Keratinocyte (primary cell): Measurements from ENCODE around the gene SKOR2. TPM values are rescaled to one million over a fixed set of nuclear protein-coding genes. Genes with fewer than 3 reads are reported as not detected.
A peak's percentile ranks its signal among the peaks of the same experiment; 100 is the strongest.

ENCODE experiments used
- DNase-seq: peaks from one replicate; pipeline ENCODE4 v3.0.0-alpha.2; 2011; ENCODE audit warnings: low read depth, missing footprints, low spot score
- FAIRE-seq: peaks from 2 replicates; lab custom pipeline; 2011; peaks lifted over from hg19 to GRCh38; lab: Jason Lieb, UNC
- H2AFZ ChIP-seq: 2 replicates; pipeline ENCODE4 v1.6.0; 2012; ENCODE audit warnings: low read length, control low read depth, inconsistent platforms; ENCODE audit not compliant: control insufficient read depth
- H3K27ac ChIP-seq: 2 replicates; pipeline ENCODE4 v1.5.1; 2011; ENCODE audit warnings: low read length; ENCODE audit not compliant: control insufficient read depth, insufficient read depth
- H3K27me3 ChIP-seq: 3 replicates; pipeline ENCODE4 v1.6.0; 2011; ENCODE audit warnings: low read length; ENCODE audit not compliant: control insufficient read depth, insufficient read depth; ENCODE audit errors: extremely low read depth
- H3K36me3 ChIP-seq, 2 experiments: 2 replicates in 1 of 2; 3 replicates in 1 of 2; pipeline ENCODE4 v1.5.1; 2011; ENCODE audit warnings: low read length in 2 of 2, mild to moderate bottlenecking in 1 of 2; ENCODE audit not compliant: control insufficient read depth in 2 of 2, insufficient read depth in 2 of 2; ENCODE audit errors: extremely low read depth in 1 of 2
- H3K4me1 ChIP-seq: 3 replicates; pipeline ENCODE4 v1.5.1; 2011; ENCODE audit warnings: low read length; ENCODE audit not compliant: control insufficient read depth, insufficient read depth; ENCODE audit errors: extremely low read depth
- H3K4me2 ChIP-seq: 3 replicates; pipeline ENCODE4 v1.6.0; 2011; ENCODE audit warnings: low read depth, low read length; ENCODE audit not compliant: control insufficient read depth, insufficient read depth; ENCODE audit errors: extremely low read depth
- H3K4me3 ChIP-seq, 3 experiments: fragments of 200-600 bp in 1 of 3; sonication (generic) in 1 of 3; 2 replicates in 2 of 3; 3 replicates in 1 of 3; pipeline ENCODE4 v1.5.1; 2011 to 2016; ENCODE audit warnings: low read length in 3 of 3, mild to moderate bottlenecking in 3 of 3, control low read depth in 2 of 3, inconsistent platforms in 1 of 3, low read depth in 1 of 3, mixed read lengths in 1 of 3, mixed run types in 1 of 3, moderate library complexity in 1 of 3; ENCODE audit not compliant: control insufficient read depth in 2 of 3, insufficient read depth in 2 of 3; ENCODE audit errors: extremely low read depth in 1 of 3
- H3K79me2 ChIP-seq: 2 replicates; pipeline ENCODE4 v1.6.0; 2012; ENCODE audit warnings: low read length; ENCODE audit not compliant: control insufficient read depth, insufficient read depth
- H3K9ac ChIP-seq: 3 replicates; pipeline ENCODE4 v1.6.0; 2011; ENCODE audit warnings: low read length; ENCODE audit not compliant: control insufficient read depth, insufficient read depth; ENCODE audit errors: extremely low read depth
- H3K9me1 ChIP-seq: 3 replicates; pipeline ENCODE4 v1.6.0; 2011; ENCODE audit warnings: low read length; ENCODE audit not compliant: control insufficient read depth, insufficient read depth; ENCODE audit errors: extremely low read depth
- H3K9me3 ChIP-seq: 2 replicates; pipeline ENCODE4 v1.5.1; 2012; ENCODE audit warnings: low read depth, low read length; ENCODE audit not compliant: control insufficient read depth
- H4K20me1 ChIP-seq: 3 replicates; pipeline ENCODE4 v1.6.0; 2011; ENCODE audit warnings: low read length; ENCODE audit not compliant: control insufficient read depth, insufficient read depth; ENCODE audit errors: extremely low read depth
- EZH2 ChIP-seq: IDR thresholded peaks from one replicate; pipeline ENCODE4 v1.6.1; 2012; ENCODE audit warnings: inconsistent platforms, mild to moderate bottlenecking, low read length, moderate library complexity
- dilution Hi-C: fragments of 300-500 bp; cut with MboI; formaldehyde crosslinking; loops from one replicate; pipeline ENCODE4 v1.7.0; 2020; ENCODE audit warnings: low sequenced_read_pairs; ENCODE audit not compliant: extremely low pct_ligation_motif_present
- polyA minus RNA-seq, 3 experiments: library from RNA; depleted of rRNA, polyadenylated mRNA; stranded (reverse); fragments of >200 nt; gene quantifications; 1 replicate in 1 of 3; 2 replicates in 1 of 3; 3 replicates in 1 of 3; pipeline ENCODE4 v1.2.3, GENCODE V29; 2011
- polyA plus RNA-seq, 5 experiments: library from polyadenylated mRNA; depleted of rRNA in 3 of 5; stranded (reverse) in 3 of 5; stranded (forward) in 1 of 5; unstranded in 1 of 5; fragments of >200 nt; gene quantifications; 1 replicate in 1 of 5; 2 replicates in 3 of 5; 3 replicates in 1 of 5; pipeline versions ENCODE4 v1.2.1 to v1.2.3, GENCODE V29; 2011 to 2012; ENCODE audit warnings: missing spikeins in 2 of 5, low read depth in 1 of 5, low replicate concordance in 1 of 5
- TF ChIP-seq, protein P1 (sequence below), 3 experiments: IDR thresholded peaks in 1 of 3; conservative IDR thresholded peaks in 1 of 3; optimal IDR thresholded peaks in 1 of 3; 2 replicates in 2 of 3; 3 replicates in 1 of 3; pipeline versions ENCODE3 to v1.5.1; 2011; ENCODE audit warnings: low read length in 3 of 3, mild to moderate bottlenecking in 3 of 3, moderate library complexity in 2 of 3, control low read depth in 1 of 3, inconsistent platforms in 1 of 3; ENCODE audit not compliant: insufficient read depth in 2 of 3; ENCODE audit errors: extremely low read depth in 1 of 3

The SKOR2 gene
- polyA plus RNA-seq = not detected in 3 replicates
- not detected for polyA plus RNA-seq (2011; ENCODE audit: low read depth)
- not detected in 2 replicates for polyA plus RNA-seq (2011; cell fraction: cytosol; rRNA removed)
- not detected in 2 replicates for polyA plus RNA-seq (2011; cell fraction: nucleus; rRNA removed)
- polyA plus RNA-seq (2012; ENCODE audit: low replicate concordance) = not detected in 2 replicates
- not detected in 3 replicates for polyA minus RNA-seq
- polyA minus RNA-seq (2011; cell fraction: cytosol; rRNA and poly(A)+ RNA removed) = not detected
- polyA minus RNA-seq (2011; cell fraction: nucleus; rRNA and poly(A)+ RNA removed) = not detected in 2 replicates

- Histone ChIP-seq H3K9me3 (peaks cover 5% of the 10 kb centered on the region), H3K4me1 (no peaks in the 10 kb centered on the region), H3K27ac (no peak within 1 kb of the TSS), H2AFZ (no peak within 1 kb of the TSS), H4K20me1 (no peaks in the 10 kb centered on the region), H3K36me3 (no peaks in the 10 kb centered on the region), H3K4me2 (no peak within 1 kb of the TSS), H3K79me2 (no peaks in the 10 kb centered on the region), H3K4me3 (no peak within 1 kb of the TSS), H3K9ac (no peak within 1 kb of the TSS), H3K9me1 (no peaks in the 10 kb centered on the region), H3K27me3 (peaks cover 77% of the 10 kb centered on the region)
- FAIRE-seq (no peak), DNase-seq (no peak)
- TF ChIP-seq EZH2 = peak; percentile 86
- TF ChIP-seq, protein P1, sequence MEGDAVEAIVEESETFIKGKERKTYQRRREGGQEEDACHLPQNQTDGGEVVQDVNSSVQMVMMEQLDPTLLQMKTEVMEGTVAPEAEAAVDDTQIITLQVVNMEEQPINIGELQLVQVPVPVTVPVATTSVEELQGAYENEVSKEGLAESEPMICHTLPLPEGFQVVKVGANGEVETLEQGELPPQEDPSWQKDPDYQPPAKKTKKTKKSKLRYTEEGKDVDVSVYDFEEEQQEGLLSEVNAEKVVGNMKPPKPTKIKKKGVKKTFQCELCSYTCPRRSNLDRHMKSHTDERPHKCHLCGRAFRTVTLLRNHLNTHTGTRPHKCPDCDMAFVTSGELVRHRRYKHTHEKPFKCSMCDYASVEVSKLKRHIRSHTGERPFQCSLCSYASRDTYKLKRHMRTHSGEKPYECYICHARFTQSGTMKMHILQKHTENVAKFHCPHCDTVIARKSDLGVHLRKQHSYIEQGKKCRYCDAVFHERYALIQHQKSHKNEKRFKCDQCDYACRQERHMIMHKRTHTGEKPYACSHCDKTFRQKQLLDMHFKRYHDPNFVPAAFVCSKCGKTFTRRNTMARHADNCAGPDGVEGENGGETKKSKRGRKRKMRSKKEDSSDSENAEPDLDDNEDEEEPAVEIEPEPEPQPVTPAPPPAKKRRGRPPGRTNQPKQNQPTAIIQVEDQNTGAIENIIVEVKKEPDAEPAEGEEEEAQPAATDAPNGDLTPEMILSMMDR (optimal IDR thresholded peaks at IDR 0.05 in 1 of 3, IDR thresholded peaks at IDR 0.05 in 1 of 3, conservative IDR thresholded peaks at IDR 0.05 in 1 of 3; ENCODE audit: extremely low read depth in 1 of 3, insufficient read depth in 2 of 3, low read length in 3 of 3) = no peak
- dilution Hi-C loops = no loop called here
These were observed at the start of gene SKOR2 for GRCh38 chr18:47251289-47252120. SKOR2 (minus strand) TSS chr18:47251660; CDS start chr18:47249183, 2,477 bp downstream.

- no peaks in the 10 kb centered on the region for H3K4me1 ChIP-seq
- H3K36me3 ChIP-seq = no peaks in the 10 kb centered on the region
- no peaks in the 10 kb centered on the region for H3K9me3 ChIP-seq
- H3K79me2 ChIP-seq = no peaks in the 10 kb centered on the region
- H3K9ac ChIP-seq = no peak overlapping the region
- H3K9me1 ChIP-seq = no peaks in the 10 kb centered on the region
- no peak for FAIRE-seq
- H3K4me2 ChIP-seq = no peak overlapping the region
- dilution Hi-C loops = no loop called here
- H3K27me3 ChIP-seq = no peaks in the 10 kb centered on the region
- no peak overlapping the region for H3K4me3 ChIP-seq
- no peak overlapping the region for H3K27ac ChIP-seq
- H2AFZ ChIP-seq = no peak overlapping the region
- no peak for DNase-seq
- TF ChIP-seq EZH2 = no peak
- no peaks in the 10 kb centered on the region for H4K20me1 ChIP-seq
These were observed 45.0 kb upstream of the SKOR2 start for GRCh38 chr18:47296462-47296861.
